HTR-8/SVneo (cell line): ENCODE data around the gene CCL13.
"Not testable (repeated sequence)": the region's sequence is repeated elsewhere in the genome, so short reads cannot be mapped to it uniquely, and the experiment has no call there.

Experiments
- DNase-seq: peaks from one replicate; pipeline ENCODE4 v3.0.0; 2011; ENCODE audit warnings: low spot score, mixed read lengths; ENCODE audit not compliant: insufficient read length
- FAIRE-seq: peaks from 2 replicates; lab custom pipeline; 2011; peaks lifted over from hg19 to GRCh38; lab: Jason Lieb, UNC

The CCL13 gene

GRCh38 chr17:34356194-34356593 lies at the start of gene CCL13:
TSS of gene CCL13 (plus strand) at chr17:34356480. CDS start at chr17:34356527, 47 bp downstream.
- no peak for FAIRE-seq
- DNase-seq: no peak

- DNase-seq (no peak), FAIRE-seq (no peak)
These were observed 49.2 kb upstream of the CCL13 start for GRCh38 chr17:34307110-34307509.

- DNase-seq (no peak), FAIRE-seq (no peak)
These were observed 47.9 kb upstream of the CCL13 start for GRCh38 chr17:34308371-34308770.

DNA sequence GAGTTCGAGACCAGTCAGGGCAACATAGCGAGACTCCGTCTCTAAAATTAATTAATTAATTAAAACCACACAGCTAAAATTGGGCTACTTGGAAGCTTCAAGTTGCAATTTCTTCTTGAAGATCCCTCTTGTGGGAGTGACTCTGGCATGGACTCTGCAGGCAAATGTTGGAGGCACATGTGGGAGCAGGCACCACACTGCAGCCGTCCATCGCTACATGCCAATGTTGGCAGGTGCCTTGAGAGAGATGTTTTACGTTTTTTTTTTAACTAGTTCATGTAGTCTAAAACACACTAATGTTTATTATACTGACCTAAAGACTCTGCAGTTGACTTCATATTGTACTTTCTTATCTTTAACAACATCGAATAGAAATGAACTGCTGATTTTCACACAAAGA lies 45.0 kb upstream of the CCL13 start:
- DNase-seq (no peak), FAIRE-seq (no peak)

GRCh38 chr17:34312080-34312479 lies 44.2 kb upstream of the CCL13 start:
- FAIRE-seq (no peak), DNase-seq (no peak)

- FAIRE-seq (no peak), DNase-seq (no peak)
These were observed 43.1 kb upstream of the CCL13 start for GRCh38 chr17:34313164-34313563.

DNA sequence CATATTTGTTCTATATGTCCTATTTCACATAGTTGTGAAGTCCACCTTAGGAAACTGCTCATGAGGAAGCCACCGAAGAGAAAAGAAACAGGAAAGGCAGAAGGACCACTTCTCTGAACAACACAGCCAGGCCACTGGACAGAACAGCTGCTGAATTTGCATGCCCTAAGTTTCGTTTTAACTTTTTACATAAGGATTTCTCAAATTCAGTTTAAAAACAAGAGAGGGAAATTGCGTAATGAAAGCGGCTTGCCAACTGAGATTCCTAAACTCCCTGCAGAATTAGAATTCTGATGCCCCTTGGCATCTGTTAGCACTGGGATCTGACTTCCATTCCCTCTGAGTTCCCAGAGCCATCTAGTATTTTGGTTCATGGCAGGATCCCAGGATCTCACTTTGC lies 42.0 kb upstream of the CCL13 start:
- FAIRE-seq (no peak), DNase-seq (no peak)

- FAIRE-seq (no peak), DNase-seq (no peak)
These were observed 37.8 kb upstream of the CCL13 start for GRCh38 chr17:34318474-34318873.

- no peak for FAIRE-seq
These were observed 37.2 kb upstream of the CCL13 start, which contains the start of gene CCL8 for GRCh38 chr17:34319039-34319483. TSS of gene CCL8 (plus strand) at chr17:34319435. CDS start at chr17:34319502, 67 bp downstream.

DNA sequence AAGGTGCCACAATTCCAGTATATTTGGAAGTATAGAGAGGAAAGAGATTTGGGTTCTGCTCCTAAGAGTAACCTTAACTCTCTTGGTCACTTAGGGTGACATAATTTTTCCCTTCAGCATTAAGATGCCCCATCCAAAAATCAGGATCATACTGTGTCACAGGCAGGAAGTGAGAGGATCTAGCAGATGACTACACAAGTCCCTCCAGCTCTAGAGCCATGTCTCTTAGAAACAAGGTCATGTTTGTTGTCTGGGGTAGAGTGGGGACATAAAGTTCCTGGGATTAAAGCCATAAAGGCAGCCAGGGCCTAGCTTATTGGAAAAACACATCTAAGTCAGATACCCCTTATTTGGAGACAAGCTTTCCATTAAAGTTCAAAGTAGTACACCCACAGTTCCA lies 34.3 kb upstream of the CCL13 start:
- DNase-seq: no peak
- FAIRE-seq: no peak

More at GRCh38 chr17:34319039-34319483, 37.2 kb upstream of the CCL13 start, which contains the start of gene CCL8:
- DNase-seq: no peak

- DNase-seq, FAIRE-seq: not testable (repeated sequence)
These were observed 28.7 kb upstream of the CCL13 start for GRCh38 chr17:34327580-34327979.

DNA sequence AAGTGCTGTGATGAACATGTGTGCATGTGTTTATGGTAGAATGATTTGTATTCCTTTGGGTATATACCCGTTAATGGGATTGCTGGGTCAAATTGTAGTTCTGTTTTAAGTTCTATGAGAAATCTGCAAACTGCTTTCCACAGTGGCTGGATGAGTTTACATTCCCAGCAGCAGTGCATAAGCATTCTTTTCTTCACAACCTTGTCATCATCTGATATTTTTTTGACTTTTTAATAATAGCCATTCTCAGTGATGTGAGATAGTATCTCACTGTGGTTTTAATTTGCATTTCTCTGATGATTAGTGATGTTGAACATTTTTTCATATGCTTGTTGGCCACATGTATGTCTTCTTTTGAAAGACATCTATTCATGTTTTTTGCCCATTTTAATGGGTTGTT lies 18.6 kb upstream of the CCL13 start:
- DNase-seq: no peak
- no peak for FAIRE-seq

DNA sequence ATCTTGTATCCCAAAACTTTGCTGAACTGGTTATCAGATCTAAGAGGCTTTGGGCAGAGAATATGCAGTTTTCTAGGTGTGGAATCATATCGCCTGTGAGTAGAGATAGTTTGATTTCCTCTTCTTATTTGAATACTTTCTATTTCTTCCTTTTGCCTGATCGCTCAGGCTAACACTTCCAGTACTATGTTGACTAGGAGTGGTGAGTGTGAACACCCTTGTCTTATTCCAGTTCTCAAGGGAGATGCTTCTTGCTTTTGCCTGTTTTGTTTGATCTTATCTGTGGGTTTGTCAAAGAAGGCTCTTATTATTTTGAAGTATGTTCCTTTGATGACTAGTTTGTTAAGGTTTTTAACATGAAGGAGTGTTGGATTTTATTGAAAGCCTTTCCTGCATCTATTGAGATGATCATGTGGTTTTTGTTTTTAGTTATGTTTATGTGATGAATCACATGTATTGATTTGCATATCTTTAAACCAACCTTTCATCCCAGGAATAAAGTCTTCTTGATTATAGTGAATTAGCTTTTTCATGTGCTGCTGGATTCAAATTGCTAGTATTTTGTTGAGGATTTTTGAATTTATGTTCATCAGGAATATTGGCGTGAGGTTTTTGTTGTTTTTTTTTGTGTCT lies 17.0 kb upstream of the CCL13 start:
- no peak for DNase-seq
- no peak for FAIRE-seq

DNA sequence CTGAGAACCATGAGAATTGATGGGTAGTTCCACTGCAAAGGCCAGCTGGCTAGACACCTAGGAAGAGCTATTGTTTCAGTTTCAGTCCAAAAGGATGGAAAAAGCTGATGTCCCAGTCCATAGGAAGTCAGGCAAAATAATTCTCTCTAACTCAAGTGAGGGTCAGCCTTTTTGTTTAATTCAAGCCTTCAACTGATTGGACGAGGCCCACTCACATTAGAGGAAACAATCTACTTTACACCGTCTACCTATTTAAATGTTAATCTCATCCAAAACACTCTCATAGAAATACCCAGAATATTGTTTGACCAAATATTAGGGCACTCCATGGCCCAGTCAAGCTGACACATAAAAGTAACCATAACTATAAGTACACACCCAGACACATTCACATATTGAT lies 14.4 kb upstream of the CCL13 start:
- no peak for DNase-seq
- no peak for FAIRE-seq

GRCh38 chr17:34347063-34347462 lies 9.2 kb upstream of the CCL13 start:
- DNase-seq (no peak), FAIRE-seq (no peak)

DNA sequence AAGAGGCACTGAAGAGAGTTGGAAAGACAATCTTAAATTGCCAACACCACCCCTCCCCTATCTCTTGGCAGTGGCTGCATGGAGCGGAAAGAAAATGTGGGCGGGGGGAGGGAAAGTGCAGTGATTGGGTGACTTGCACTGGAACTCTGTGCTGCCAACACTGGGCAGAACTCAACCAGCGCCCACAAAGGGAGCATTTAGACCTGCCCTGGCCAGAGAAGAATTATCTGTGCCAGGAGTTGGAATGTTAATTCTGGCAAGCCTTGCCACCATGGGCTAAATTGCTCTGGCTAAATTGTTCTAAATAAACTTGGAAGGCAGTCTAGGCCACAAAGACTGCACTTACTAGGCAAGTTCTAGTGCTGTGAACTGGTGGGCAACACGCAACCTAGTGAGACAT lies 6.5 kb upstream of the CCL13 start:
- no peak for FAIRE-seq
- DNase-seq: no peak

DNA sequence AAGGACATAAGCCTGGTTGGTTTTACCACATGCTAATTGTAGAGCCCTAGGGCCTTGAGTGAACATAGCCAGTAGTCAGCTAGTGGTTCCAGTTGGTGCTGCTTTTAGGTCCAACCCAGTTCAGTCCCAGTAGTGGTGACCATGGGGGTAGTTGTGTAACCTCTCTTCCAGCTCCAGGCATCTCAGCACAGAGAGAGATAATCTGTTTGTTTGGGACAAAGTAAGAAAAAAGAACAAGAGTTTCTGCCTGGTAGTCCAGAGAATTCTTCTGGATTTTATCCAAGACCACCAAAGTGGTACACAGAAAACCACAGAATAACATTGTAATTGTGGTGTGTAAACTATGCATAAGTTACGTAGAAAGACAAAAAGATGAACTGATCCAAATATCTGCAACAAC lies 5.2 kb upstream of the CCL13 start:
- no peak for FAIRE-seq
- DNase-seq: no peak

DNA sequence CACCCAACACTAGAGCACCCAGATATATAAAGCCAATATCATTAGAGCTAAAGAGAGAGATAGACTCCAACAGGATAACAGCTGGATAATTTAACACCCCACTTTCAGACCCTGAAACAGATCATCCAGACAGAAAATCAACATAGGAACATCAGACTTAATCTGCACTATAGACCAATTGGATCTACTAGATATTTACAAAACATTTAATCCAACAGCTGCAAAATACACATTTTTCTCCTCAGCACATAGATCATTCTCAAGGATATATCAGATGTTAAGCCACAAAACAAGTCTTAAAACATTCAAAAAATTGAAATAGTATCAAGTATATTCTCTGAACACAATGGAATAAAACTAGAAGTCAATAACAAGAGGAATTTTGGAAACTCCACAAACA lies 4.1 kb upstream of the CCL13 start:
- FAIRE-seq: no peak
- DNase-seq: no peak

GRCh38 chr17:34354637-34355036 lies 1.6 kb upstream of the CCL13 start:
- FAIRE-seq (no peak), DNase-seq (no peak)

DNA sequence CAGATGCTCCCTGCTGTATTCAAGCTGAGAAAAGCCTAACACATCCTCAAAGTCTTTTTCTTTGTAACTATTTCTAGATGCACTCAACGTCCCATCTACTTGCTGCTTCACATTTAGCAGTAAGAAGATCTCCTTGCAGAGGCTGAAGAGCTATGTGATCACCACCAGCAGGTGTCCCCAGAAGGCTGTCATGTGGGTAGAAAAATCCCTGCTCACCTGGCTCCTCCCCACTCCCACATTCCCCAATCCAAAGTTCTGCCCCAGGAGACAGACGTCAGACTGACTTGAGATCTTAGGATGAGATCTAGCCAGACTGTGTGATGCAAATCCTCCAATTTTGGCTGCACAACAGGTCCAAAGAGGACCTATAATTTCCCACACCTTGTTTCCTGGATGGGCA lies 1.1 kb downstream of the CCL13 start:
- no peak for DNase-seq

GRCh38 chr17:34358631-34359030 lies 2.4 kb downstream of the CCL13 start:
- no peak for DNase-seq
- FAIRE-seq: no peak

More for the DNA sequence above, 1.1 kb downstream of the CCL13 start:
- no peak for FAIRE-seq

DNA sequence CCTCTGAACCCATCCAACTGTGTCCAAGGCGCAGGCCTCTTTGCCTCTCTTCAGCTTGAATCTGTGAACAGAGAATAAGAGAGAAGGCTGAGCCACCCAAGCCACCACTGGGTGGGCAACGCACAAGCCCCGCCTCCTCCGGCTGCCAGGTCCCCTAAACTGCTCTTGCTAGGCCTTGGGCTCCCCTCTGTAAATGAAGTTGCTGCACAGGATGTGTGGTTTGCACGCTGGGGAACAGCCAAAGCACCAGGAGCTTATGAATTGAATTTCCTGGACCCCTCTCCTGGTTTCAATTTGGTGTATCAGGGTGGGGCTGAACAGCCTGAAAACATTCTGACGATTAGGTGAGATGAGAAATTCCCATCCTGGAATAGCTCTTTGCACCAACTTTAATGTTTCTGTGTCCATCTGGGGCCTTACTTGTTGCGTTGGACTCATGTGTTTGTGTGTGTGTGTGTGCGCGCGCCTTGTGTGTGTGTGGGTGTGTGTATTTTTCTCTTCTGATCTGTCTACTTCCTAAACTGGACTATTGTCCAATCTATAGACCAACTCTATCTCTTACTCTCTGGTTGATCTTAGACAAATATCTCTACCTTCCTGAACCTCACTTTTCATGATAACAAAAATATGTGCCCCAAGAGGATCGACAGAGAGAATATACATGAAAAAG lies 4.5 kb downstream of the CCL13 start:
- FAIRE-seq (no peak), DNase-seq (no peak)
